Stimulated activated CD4-positive, alpha-beta T cell treated with anti-CD3 and anti-CD28 coated beads, Interleukin-1b, Interleukin-23, amount 100 ng/mL, for 1 hour (primary cell): ENCODE measurements around the gene UBASH3B.

Experiments
- DNase-seq, 2 donors: peaks; one replicate each; pipeline ENCODE4 v3.0.0-alpha.2; 2020; ENCODE audit warnings: low read depth in 2 of 2

UBASH3B gene

DNA sequence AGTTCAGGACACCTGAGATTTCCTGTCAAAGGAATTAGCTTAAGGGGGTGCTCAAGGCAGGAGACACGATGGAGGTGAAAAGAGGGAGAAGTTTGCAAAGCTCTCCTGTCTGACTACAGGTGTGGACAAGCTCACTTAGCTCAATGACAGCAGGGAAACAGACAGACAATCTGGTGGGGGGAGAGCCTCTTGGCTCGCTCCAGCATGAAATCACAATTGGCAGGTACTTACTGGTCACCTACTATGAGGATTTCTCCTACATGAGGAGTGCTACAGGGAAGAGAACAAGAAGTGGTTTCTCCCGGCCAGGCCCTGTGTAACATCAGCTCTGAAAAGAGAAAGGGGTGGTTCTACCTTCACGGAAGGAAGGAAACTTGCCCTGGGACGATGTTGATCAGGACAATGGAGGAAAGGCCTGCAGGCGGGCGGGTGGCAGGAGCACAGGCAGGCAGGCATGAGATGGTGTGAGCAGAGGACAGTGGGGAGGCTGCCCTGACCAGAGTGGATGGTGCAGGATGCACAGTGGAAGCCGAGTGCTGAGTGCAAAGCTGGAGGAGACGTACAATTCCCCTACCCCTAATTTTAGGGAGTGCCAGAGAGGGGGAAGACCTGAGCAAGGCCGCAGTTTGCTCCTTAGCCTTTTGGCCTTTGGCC, 124.9 kb downstream of the UBASH3B start:
- DNase-seq, result no peak

DNA sequence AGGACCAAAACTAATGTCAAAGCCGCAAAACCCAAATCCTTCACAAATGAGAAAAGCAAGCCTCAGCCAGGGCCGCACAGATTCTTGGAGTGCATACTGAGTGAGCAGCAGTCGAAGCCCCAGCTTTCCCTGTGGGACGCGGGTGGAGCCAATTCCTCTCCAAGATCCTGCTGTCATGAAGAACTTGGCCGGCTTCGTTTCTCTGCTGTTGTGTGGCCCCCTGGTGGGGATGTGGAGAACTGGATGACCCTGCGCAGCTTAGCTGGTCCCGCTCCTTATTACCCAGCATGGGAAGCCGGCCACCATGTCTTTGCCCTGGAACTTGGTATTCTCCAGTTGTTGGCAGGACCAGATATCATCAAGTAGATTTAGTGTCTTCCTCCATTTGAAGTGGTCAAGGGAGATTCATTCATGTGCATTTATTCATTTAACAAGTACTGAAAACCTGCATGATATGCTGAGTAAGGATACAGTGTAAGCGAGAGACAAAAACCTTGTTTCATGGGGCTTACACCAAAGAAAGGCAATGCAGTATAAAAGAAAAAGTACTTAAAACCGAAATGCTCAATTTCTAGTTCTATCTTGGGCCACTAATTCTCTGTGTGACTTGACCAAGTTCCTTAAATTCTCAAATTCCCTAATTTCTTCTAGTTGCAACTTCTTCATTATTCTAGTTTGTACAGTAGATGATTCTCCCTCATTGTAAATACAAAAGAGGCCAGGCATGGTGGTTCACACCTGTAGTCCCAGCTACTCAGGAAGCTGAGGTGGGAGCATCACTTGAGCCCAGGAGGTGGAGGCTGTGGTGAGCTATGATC, 126.1 kb downstream of the UBASH3B start:
- DNase-seq, result peak; percentile 53 to 67

GRCh38 chr11:122782222-122782621, 126.7 kb downstream of the UBASH3B start:
- no peak for DNase-seq

DNA sequence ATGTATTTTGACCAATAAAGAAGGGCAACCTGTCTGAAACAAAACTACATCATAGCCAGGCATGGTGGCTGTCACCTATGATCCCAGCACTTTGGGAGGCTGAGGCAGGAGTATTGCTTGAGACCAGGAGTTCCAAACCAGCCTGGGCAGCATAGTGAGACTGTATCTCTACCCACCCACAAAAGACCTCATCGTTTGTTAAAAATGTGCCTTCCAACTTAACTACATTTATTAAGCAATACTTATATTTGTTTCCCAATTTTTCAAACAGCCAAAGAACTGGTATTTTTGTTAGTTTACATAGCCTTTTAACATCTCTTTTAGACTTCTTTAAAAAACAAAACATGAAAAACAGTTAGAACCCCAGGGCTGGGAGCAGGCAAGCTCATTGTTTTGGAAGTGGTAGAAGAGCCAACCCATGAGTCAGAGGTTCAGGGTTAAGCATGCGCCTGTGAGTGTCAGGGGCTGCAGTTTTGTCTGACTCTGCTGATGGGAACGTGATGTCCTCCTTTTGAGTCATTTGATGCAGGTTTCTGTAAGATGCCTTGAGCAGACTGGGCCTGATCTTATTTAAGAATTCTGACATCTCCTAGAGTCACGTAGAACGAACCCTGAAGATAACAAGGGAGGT, 128.9 kb downstream of the UBASH3B start:
- DNase-seq, result no peak

GRCh38 chr11:122785031-122785541, 129.6 kb downstream of the UBASH3B start:
- DNase-seq, result no peak

GRCh38 chr11:122786896-122787295, 131.4 kb downstream of the UBASH3B start:
- DNase-seq, result no peak

- no peak for DNase-seq
Measured at GRCh38 chr11:122788781-122789535, 133.4 kb downstream of the UBASH3B start.

- no peak for DNase-seq
Measured at GRCh38 chr11:122789907-122790306, 134.4 kb downstream of the UBASH3B start.

GRCh38 chr11:122791411-122791810, 135.9 kb downstream of the UBASH3B start:
- no peak for DNase-seq

- no peak for DNase-seq
Measured at GRCh38 chr11:122791836-122792235, 136.3 kb downstream of the UBASH3B start.

GRCh38 chr11:122793515-122793914, 138.0 kb downstream of the UBASH3B start:
- no peak for DNase-seq

GRCh38 chr11:122795307-122795706, 139.8 kb downstream of the UBASH3B start:
- DNase-seq, result no peak

DNA sequence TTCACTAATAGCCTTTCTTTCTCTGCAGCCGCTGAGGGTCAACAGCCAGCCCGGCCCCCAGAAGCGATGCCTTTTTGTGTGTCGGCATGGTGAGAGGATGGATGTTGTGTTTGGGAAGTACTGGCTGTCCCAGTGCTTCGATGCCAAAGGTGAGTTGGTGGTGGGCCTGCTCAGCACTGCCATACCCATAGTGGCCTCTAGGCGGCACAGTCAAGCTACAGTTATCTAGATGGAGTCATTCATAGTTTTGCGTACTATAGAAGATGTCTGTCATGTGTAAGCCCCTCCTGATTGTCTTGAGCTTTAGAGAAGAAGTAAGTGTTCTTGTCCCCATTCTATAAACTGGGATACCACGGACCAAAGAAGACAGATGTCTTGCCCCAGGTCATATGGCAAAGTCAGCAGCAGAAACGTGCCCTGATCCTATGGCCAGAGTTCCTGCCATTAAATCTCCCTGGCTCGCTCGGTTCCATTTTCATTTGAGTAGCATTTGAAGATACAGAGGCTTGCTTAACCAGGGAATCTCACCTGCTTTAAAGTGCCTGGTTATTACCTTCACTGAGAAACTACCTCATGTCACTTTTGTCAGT, 140.7 kb downstream of the UBASH3B start:
- DNase-seq, result peak; percentile 3 to 54

GRCh38 chr11:122797651-122798050, 142.1 kb downstream of the UBASH3B start:
- DNase-seq, result no peak

DNA sequence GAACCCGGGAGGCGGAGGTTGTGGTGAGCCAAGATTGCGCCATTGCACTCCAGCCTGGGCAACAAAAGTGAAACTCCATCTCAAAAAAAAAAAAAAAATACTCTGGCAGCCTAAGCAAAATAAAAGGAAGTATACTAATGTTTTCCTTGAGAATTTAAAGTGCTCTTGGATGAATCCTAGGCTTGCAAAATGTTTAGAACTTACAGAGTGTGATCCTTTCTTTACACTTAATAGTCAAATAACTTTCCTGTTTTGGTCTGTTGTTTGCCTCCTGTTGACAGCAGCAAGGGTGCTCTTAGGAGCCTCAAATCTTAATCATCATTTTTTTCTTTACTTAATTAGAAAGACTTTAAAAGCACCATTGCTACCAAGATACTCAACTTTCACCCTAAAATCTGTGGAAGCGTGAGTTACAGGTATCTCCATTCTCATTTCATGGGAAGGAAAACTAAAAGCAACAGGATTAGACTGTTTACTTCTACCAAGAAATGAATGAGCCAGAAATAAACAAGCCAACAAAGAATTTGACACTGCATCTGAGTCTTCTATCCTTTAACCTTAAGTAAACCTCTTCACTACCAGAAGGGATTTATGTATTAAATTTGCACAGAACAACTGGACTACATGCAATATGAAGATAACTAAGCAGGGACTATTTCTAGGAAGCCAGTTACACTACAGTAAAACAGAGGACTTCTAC, 144.0 kb downstream of the UBASH3B start:
- DNase-seq, result no peak

DNA sequence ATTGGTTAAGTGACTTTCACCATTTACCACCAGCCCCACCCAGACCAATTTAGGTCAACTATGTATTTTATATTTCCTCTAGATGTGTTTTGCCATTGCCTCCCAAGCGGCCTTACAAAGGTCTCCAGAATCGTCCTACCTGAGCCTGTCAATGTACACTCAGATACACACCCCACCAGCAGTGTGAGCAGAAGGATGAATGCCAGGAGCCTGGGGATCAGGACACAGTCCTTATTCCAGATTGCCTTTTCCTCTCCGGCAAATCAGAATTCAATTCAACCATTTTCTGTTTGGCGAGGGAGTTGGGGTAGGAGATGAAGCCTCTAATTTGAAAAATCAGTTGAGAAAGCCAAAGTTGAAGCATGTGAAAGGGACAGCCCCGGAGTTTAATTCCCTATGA, 147.4 kb downstream of the UBASH3B start:
- DNase-seq, result no peak

DNA sequence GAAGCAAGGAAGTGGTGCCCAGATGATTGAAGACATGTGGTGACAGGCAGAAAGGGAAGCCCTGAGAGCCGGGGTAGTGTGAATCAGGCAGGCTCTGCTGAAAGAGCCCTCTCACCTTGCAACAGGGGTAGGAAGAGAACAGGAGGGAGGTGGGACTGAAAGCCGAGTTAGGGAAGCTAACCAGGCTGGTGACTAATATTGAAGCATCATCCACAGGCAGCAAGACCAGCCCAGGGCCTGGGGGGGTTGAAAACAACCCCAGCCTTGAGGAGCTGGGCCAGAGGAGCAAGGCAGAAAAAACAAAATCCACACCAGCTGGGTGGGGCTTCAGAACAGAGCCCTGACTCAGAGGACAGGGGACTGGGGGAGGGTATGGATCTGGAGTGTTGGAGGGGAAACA, 147.8 kb downstream of the UBASH3B start:
- no peak for DNase-seq

GRCh38 chr11:122803716-122804115, 148.2 kb downstream of the UBASH3B start:
- DNase-seq, result no peak

DNA sequence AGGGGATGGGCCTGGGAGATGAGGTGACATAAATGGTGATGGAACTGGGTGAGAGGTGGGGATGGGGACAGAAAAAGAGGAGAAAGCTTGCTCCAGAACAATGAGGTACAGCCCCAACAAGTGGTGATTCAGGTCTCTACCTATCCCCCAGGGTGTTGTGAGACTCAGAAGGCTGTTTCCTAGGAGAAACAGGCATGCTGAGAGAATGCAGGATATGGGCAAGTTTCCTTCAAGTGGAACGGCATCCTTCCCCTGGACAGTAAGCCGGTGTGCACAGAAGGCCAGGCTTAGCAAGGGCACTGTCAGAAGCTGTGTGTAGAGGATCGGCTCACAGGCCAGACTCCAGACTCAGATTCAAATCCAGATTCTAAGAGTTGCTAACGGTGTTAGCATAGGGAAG, 148.6 kb downstream of the UBASH3B start:
- DNase-seq, result no peak

DNA sequence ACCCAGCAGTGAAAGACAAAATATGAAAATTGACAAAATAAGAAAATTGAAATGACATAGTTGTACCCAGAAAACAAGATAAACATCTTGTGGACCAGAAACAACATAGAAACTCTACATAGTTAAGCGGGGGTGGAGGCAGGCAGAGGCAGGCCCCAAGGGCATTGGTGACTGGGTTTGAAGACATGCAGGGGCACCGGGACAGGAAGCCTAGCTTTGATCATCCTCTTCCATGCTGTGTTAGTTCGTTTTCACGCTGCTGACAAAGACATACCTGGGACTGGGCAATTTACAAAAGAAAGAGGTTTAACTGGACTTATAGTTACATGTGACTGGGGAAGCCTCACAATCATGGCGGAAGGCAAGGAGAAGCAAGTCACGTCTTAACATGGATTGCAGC, 149.3 kb downstream of the UBASH3B start:
- DNase-seq, result no peak
